HG03175 (cell line): ENCODE data around the gene CRISP2.
"Not testable (repeated sequence)": the region's sequence is repeated elsewhere in the genome, so short reads cannot be mapped to it uniquely, and the experiment has no call there.

Experiments
- ATAC-seq: cut with Tn5 transposase; IDR thresholded peaks from one replicate; pipeline ENCODE4 v1.9.1; 2021; ENCODE audit warnings: mild to moderate bottlenecking, moderate library complexity; ENCODE audit not compliant: unreplicated experiment

Gene CRISP2, protein sequence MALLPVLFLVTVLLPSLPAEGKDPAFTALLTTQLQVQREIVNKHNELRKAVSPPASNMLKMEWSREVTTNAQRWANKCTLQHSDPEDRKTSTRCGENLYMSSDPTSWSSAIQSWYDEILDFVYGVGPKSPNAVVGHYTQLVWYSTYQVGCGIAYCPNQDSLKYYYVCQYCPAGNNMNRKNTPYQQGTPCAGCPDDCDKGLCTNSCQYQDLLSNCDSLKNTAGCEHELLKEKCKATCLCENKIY

GRCh38 chr6:49713346-49713745 is at the start of gene CRISP2:
TSS of gene CRISP2 (minus strand) at chr6:49713543. CDS start at chr6:49709196, 4,347 bp downstream.
- no peak for ATAC-seq

- ATAC-seq: no peak
Observed at GRCh38 chr6:49744259-49744658, 30.9 kb upstream of the CRISP2 start, which contains the start of gene CRISP3. TSS of gene CRISP3 (minus strand) at chr6:49744388. CDS start at chr6:49744367, 21 bp downstream.

DNA sequence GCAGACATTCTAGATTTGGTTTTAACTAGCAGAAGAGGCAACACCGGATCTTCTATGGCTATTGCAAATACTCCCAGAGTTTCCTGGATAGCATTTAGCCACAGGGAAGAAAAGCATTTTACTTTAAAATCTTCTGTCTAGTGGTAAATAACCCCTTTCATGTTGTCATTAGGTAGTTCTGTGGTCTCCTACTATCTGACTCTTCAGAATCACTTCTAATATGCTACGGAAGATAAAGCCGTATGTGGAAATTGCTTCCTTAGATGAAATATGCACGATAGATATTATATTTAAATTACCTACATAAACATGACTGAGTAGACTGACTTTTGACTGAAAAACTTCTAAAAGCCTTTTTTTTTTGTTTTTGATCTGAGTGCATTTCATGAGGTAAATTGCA is 30.1 kb upstream of the CRISP2 start:
- ATAC-seq: no peak

GRCh38 chr6:49739423-49739822 is 26.1 kb upstream of the CRISP2 start:
- ATAC-seq: no peak

GRCh38 chr6:49736017-49736508 is 22.7 kb upstream of the CRISP2 start:
- ATAC-seq: no peak

GRCh38 chr6:49733680-49734079 is 20.3 kb upstream of the CRISP2 start:
- no peak for ATAC-seq

- no peak for ATAC-seq
Observed at GRCh38 chr6:49732781-49733180, 19.4 kb upstream of the CRISP2 start.

DNA sequence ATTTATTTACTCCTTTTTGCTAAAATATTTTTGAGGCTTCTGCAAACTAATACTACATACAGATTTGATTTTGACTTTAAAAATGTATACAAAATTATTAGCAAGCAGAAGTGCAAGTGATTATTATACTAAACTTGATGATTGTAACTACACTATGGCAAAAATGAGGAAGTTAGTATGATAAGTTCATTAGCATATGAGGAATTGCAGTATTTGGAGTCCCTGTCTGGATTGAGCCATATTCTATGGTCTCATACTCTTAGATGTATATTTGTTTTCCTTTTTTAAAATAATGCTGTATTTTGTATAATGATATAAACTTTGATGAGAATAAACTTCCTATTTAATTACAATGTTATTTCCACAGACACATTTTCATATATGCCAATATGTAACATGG is 16.9 kb upstream of the CRISP2 start:
- ATAC-seq: no peak

- ATAC-seq: not testable (repeated sequence)
Observed at GRCh38 chr6:49723917-49724316, 10.6 kb upstream of the CRISP2 start.

- ATAC-seq: no peak
Observed at GRCh38 chr6:49721297-49721696, 8.0 kb upstream of the CRISP2 start.

GRCh38 chr6:49720372-49720771 is 7.0 kb upstream of the CRISP2 start:
- ATAC-seq: no peak

DNA sequence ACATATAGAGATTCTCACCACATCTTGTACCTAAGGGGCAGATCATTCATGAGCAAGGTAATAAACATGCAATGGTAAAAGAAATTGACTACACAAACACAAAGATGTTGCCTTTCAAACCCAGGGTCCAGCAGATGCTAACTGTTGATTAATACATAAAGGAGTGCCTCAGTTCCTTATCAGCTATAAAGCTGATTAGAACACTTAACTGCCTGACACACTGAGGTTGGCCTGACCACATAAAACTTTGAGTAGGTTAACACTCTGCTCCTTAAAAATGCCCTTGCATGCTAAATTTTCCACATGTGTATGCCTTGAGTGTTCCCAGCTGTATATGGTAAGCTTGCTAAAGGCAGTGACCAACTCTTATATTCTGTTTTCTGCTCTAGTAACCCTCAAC is 14.9 kb downstream of the CRISP2 start:
- no peak for ATAC-seq

GRCh38 chr6:49693512-49693911 is 19.8 kb downstream of the CRISP2 start:
- no peak for ATAC-seq

GRCh38 chr6:49692534-49692933 is 20.8 kb downstream of the CRISP2 start:
- no peak for ATAC-seq

DNA sequence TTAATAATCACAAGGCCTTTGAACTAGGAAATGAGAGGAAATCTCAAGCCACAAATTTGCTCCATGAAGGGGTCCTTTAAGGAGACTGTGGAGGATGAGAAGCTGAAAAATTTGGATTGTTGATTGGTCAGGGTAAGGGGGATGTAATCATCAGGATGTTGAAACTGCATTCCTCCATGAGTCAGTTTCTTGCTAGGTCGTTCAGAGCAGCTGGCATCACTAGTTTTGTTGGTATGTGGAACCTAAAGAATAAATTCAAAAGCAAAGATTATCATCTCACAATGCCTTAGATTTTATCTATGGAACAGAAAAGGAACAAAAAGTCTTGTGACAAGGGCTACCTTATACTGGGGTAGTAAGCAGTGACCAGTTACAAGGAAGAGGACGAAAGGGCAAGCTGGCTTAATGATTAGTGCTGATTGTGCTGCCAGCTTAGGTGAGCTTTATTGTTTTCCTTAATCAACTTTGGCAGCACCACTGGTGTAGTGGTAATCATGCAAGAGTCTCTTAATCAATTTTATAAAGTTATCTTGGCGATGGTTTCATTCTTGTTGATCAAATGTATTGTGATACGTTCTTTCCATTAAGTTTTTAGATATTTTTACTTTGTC is 36.6 kb downstream of the CRISP2 start:
- no peak for ATAC-seq

DNA sequence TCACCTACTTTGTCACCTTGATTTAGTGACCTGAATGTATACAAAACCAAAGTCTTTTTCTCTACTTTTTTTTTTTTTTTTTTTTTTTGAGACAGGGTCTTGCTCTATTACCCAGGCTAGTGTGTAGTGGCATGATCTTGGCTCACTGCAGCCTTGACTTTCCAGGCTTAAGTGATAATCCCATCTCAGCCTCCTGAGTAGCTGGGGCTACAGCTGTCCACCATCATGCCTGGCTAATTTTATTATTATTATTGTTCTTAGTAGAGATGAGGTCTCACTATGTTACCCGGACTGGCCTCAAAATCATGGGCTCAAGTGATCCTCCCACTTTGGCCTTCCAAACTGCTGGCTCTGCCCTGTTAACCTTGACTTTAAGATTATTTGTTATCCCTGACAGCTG is 37.5 kb downstream of the CRISP2 start:
- ATAC-seq: no peak

DNA sequence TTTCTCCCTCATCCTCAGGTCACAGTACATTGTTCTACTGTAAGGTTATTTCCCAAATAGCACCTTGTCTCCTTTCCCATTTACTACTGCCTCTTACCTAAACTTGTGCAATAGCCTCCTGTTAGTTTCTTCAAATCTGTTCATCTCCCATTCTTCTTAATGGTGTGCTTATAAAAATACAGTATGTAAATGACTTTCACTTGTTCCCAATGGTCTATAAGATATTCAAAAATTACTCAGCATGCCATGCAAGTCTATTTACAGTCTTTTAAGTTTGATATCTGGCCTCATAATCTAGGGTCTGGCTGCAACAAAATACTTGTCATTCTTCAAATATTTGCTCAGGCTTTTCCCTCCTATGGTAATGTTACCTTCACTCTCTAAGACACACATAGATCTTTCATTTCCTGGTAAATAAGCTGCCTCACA is 45.2 kb downstream of the CRISP2 start:
- ATAC-seq: no peak

GRCh38 chr6:49666930-49667757 is 46.2 kb downstream of the CRISP2 start:
- ATAC-seq: no peak

DNA sequence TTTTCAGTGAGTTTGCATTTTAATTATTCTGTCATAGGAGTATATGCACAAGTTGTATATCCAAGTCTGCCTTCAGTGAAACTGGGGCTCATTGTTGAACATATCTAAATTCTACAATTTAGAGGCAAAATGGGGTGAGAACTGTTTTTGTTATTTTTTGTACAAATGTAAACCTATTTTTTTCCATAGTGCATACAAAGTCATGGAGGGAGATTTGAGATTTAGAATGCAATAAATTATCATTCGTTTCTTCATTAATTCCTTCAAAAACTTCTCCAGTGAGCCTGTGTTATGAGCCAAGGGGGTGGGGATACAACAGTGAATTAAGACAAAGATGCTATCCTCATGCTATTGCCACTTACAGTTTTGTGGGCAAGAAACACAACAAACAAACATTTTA is 46.9 kb downstream of the CRISP2 start:
- no peak for ATAC-seq

DNA sequence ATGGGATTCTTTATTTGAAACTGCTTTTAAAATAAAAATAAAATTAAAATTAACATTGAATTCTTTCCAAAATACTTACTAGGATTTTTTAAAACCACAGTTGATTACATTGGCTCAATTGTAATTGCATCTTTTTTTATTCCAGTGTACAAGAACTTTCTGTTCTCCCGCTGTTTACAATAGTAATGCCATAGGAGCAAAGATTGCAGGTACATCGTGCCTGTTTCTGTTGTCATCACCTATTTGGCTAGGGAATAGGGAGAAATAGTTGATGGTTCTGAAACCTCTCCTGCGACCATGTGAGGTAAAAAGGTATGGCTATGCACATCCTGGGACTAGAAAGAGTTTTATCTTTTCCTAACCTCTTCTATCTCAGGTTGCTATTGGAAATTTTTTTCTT is 48.5 kb downstream of the CRISP2 start:
- ATAC-seq: no peak

DNA sequence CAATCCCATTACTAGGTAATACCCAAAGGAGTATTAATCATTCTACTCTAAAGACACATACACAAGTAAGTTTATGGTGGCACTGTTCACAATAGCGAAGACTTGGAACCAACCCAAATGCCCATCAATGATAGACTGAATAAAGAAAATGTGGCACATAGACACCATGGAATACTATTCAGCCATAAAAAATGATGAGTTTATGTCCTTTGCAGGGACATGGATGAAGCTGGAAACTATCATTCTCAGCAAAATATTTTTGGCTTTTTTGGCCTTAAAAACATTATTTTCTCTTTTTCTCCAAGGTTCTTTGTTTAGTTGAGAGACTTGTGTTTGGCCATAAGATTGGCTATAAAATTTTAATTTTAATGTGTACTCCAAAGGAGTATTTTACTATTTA is 49.3 kb downstream of the CRISP2 start:
- ATAC-seq: not testable (repeated sequence)

DNA sequence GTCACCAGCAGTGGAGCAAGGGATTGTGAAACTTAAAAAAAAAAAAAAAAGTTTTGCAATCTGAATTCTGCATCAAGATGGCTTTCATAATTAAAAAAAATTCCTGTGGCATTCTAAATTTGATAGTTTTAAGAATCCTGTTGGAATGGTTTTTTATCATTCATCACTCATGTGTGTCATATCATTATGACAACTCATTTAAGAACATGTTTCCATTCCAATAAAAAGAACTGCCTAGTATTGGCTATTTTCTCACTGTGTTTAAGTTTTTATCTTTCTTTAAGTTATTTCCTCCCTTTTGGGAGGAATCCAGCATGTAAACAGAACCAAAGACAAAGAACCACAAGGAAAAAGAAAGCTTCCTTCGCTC is 50.5 kb downstream of the CRISP2 start:
- ATAC-seq: no peak
